ENCODE results near the gene KIF25.
"Not testable (repeated sequence)": the region's sequence is repeated elsewhere in the genome, so short reads cannot be mapped to it uniquely, and the experiment has no call there.

KIF25 gene

DNA sequence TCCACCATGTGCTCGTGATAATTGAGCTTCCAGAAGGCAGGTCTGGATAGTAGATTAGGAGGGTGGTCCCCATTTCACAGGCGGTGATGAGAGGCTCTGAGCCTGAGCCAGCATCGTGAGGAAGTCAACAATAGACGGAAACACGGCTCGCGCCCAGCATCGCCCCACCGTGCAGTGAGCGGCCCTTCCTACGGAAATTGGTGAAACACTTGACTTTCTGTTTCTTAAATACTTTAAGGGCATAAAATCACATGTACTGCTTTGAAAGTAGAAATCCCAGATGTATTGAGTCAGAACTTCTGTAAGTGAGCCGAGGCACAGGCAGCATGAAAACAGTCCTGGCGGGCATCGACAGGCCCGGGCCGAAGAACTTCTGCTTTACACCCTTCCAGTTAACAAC, 4.3 kb upstream of the KIF25 start:
- no peak overlapping the region for H3K4me3 ChIP-seq (ENCODE audit: low read depth, low read length)

DNA sequence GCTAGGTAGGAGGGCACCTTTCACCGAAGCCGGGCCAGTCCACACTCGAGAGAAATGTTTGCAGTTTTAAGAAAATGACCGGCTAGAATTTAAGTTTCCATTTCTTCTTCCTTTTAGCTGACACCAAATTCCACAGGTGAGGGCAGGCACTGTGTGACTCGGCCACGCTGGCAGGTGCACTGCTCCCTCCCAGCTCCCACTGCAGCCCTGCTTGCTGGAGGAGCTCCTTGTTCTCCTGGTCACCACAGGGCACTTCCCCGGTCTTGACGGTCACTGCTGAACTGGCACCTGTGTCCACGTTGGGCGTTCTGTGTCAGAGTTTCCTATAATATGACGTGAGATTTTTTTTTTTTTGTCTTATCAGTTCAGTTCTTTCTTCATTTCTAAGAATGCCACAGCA, 3.6 kb upstream of the KIF25 start:
- H3K4me3 ChIP-seq (ENCODE audit: low read depth, low read length), result no peak overlapping the region

DNA sequence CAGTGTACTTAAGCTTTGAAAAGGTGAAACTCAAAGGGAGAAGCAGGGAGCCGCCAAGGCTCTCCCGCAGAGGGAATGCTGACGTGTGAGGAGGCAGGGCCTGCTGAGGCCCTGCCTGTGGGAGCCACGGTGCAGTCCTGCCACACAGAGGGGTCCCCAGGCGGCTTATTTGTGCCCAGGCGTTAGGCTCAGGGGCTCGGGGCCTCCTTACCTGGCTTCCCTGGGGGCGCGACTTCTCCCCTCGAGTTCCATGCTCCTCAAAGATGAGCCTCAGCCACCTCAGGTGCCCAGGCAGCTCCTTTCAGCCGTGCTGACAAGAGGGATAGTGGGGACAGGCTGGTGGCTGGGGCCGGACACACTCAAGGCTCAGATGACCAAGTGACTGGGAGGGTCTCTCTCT, 2.2 kb upstream of the KIF25 start:
- H3K4me3 ChIP-seq (ENCODE audit: low read depth, low read length), result no peak overlapping the region

DNA sequence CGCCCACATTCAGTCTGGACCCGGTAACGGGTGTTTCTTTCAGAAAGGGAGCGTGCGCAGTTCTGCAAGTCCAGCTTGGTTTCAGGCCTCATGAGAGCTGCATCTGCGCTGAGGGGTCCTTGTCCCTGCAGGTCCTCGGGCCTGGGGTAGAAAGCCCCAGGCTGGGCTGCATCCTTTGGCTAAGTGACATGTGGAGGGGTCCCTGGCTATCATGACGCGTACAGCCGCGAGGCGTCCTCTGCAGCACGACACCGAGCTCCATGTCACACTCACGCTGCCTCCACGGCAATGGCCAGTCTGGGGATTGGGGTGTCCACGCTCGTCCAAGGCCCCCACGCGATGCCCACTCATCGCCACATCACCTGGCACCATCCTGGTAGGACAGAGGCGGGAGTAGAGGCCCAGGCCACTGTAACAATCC, 1.7 kb upstream of the KIF25 start:
- no peak overlapping the region for H3K4me3 ChIP-seq (ENCODE audit: low read depth, low read length)

DNA sequence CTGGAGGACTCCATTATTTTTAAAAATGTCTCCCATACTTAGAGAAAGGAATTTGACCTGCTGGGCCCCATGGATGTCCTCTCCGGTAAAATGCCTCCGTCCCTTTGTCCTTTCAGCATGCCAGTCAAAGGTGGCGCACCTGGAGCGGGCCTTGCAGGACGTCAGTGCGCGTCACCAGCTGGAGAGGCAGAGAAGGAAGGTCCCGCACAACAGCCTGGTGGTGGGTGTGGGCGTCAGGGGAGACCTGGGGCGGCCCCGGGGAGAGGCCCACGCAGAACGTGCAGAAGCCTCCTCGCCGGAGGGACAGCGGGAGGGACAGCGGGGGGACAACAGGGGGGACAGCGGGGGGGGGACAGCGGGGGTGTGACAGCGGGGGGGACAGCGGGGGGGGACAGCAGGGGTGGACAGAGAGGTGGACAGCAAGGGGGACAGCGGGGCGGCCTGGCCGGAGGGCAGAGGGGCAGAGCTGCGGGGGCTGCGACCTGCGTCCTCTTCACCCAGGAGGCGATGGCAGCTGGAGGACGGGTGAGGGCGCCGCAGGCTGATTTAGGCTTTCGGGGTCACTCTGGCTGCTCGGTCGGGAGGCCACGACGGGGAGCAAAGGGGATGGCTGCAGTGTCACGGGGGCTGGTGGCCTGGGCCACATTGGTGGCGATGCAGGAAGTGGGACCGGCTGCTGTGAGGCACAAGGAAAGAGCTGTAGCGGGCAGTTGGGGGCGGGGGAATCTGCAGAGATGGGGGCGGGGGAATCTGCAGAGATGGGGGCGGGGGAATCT, 859 bp upstream of the KIF25 start:
- no peak overlapping the region for H3K4me3 ChIP-seq (ENCODE audit: low read depth, low read length)

DNA sequence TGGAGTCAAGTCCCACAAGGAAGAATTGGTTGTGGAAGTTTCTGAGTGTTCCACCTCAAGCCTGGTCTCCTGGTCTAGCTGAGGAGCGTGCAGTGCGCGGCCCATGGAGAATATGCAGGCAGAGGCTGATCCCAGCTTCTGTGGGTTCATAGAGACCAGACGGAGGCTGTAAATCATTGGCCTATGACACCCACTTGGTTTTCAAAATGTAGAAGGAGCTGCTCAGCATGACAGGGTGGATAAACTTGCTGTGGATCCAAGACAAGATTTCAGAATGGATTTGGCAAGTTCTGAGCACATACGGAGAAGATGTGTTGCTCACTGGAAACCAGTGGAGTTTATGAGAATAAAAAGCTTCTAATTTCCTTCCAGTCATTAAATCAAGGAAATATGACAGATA, 744 bp downstream of the KIF25 start:
- H3K4me3 ChIP-seq (ENCODE audit: low read depth, low read length), result no peak overlapping the region

DNA sequence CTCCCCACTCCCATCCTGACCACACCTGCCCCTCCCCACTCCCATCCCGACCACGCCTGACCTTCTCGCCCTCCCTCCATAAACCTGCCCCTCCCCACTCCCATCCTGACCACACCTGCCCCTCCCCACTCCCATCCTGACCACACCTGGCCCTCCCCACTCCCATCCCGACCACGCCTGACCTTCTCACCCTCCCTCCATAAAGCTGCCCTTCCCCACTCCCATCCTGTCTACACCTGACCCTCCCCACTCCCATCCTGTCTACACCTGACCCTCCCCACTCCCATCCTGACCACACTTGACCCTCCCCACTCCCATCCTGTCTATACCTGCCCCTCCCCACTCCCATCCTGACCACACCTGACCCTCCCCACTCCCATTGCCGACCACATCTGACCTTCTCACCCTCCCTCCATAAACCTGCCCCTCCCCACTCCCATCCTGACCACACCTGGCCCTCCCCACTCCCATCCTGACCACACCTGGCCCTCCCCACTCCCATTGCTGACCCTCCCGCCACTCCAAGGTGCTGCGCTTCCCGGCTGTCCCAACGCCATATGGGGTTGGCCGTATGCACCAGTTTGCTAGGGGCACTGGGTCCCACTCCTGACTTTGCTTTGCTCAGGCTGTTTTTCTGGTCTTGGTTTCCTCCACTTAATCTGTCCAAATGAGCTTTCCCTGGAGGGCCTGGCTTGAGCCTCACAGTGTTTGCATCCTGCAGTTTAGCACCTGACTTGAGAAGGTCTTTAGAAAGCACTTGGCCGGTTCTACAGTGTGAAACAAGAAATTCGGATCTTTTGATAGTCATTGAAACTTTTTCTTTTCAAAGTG, 2.9 kb downstream of the KIF25 start:
- H3K4me3 ChIP-seq (ENCODE audit: low read depth, low read length), result no peak overlapping the region

DNA sequence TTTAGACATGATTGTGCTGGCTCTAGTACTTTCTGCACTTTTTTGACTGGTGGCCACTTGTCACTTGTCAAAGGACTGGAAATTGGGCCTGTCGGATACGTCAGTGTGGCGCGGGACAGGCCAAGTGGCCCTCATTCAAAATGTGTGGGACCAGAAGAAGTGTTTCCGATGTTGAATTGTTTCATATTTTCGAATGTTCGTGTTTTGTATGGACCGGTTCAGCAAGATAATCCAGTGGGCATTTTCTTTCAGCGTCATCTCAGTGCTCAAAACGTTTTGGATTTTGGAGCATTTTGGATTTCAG, 3.5 kb downstream of the KIF25 start:
- H3K4me3 ChIP-seq (ENCODE audit: low read depth, low read length), result no peak overlapping the region

DNA sequence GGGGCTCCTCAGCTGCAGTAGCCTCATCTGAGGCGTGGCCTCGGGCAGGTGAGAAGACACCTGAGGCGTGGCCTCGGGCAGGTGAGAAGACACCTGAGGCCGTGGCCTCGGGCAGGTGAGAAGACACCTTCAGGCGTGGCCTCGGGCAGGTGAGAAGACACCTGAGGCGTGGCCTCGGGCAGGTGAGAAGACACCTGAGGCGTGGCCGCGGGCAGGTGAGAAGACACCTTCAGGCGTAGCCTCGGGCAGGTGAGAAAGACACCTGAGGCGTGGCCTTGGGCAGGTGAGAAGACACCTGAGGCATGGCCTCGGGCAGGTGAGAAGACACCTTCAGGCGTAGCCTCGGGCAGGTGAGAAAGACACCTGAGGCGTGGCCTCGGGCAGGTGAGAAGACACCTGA, 4.0 kb downstream of the KIF25 start:
- not testable (repeated sequence) for H3K4me3 ChIP-seq (ENCODE audit: low read depth, low read length)

DNA sequence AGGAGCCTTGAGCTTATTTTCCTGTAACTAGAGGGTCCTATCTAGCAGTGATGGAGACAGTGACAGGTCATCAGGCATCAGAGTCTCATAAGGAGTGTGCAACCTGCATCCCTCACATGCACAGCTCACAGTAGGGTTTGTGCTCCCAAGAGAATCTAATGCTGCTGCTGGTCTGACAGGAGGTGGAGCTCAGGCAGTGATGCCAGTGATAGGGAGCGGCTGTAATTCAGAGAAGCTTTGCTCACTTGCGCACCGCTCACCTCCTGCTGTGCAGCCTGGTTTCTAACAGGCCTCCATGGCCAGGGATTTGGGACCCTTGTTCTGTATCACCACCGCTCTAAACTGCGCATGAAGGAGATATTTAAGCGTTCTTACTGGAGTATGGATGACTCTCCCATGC, 5.3 kb downstream of the KIF25 start:
- no peak overlapping the region for H3K4me3 ChIP-seq (ENCODE audit: low read depth, low read length)

DNA sequence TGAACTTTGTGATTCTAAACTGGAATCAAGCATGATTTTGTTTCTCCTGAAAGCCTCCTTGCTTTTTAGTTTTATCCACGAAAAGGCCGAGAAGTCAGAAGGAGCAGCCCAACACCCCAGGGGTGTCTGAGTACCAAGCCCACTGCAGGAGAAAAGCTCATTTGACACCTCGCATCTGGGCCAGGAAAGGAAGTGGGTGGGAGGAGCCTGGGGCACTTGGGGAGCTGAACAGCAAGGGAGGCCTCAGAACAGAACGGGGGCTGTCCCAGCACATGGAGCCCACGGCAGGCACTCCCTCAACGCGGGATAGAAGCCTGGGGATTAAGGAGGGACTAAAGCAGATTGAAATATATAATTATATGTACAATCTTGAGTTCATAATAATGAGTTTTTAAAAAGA, 6.6 kb downstream of the KIF25 start:
- no peak overlapping the region for H3K4me3 ChIP-seq (ENCODE audit: low read depth, low read length)

DNA sequence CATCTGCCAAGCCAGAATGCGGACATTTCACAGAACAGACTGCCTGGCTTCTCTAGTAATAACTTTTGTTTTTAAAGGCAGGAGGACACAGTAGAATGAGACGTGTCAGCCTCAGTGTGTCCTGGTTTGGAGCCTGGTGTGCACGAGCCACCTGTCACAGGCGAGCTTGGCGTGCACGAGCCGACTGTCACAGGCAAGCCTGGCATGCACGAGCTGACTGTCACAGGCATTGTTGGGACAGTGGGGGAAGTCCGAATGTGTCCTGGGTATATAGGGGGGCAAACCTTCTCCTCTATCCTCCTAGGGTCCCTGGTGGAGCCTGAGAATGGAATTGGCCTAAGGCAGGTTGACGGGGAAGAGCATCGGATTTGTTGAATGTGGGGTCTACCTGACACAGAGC, 7.5 kb downstream of the KIF25 start:
- no peak overlapping the region for H3K4me3 ChIP-seq (ENCODE audit: low read depth, low read length)

DNA sequence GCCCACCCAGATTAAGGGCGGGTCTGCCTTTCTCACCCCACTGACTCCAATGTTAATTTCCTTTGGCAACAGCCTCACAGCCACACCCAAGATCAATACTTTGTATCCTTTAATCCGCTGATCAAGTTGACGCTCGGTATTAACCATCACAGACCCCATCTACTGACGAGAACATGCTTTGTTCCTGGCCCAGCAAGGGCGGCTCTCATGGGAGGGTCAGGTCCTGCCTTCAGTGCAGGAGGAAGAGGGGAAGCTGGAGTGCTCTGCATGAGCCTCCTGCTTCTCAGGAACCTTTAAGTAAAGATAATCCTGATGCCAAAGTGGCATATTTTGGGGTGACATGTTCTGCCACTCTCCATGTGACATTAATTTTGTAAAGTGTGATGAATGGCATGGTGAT, 8.3 kb downstream of the KIF25 start:
- H3K4me3 ChIP-seq (ENCODE audit: low read depth, low read length), result no peak overlapping the region

DNA sequence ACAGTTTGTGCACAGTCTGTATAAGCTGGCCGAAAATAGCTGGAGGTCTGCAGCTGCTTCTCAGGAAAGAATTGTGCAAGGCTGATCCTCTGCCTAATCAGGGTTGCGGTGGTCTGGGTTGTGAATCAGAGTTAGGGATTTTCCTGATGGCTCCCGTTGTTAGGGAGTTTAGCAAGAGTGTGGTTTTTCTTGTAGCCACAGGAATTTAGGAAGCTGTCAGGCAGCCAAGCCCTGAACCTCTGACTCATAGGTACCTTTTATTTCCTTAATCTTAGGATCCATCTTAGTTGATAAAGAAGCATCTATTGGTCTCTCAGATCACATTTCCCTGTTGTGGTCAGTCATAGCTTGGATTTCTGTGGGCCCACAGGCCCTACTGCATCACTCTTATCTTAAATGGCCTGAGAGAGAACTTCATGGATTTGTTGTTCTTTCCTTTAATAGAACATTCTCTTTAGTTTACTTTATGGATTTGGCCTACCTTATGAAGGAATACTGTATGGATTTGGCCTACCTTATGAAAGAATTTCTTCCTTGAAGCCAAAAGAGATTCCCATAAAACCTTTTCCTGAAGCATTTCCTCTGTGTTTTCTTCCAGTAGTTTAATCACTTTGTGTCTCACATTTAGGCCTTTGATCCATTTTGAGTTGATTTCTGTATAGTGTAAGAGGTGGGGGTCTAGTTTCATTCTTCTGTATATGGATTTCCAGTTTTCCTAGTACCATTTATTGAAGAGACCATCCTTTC, 10.3 kb downstream of the KIF25 start:
- no peak overlapping the region for H3K4me3 ChIP-seq (ENCODE audit: low read depth, low read length)

DNA sequence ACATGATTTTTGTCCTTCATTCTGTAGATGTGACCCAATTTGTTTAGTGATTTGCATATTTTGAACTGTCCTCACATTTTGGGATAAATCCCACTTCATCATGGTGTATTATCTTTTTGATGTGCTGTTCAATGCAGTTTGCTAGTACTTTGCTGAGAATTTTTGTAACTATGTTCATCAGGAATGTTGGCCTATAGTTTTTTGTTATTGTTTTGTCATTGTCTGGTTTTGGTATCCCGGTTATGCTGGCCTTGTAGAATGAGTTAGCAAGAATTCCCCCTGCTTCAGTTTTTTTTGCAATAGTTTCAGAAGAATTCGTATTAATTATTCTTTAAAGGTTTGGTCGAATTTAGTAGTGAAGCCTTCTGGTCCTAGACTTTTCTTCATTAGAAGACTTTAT, 11.9 kb downstream of the KIF25 start:
- H3K4me3 ChIP-seq (ENCODE audit: low read depth, low read length), result no peak overlapping the region

DNA sequence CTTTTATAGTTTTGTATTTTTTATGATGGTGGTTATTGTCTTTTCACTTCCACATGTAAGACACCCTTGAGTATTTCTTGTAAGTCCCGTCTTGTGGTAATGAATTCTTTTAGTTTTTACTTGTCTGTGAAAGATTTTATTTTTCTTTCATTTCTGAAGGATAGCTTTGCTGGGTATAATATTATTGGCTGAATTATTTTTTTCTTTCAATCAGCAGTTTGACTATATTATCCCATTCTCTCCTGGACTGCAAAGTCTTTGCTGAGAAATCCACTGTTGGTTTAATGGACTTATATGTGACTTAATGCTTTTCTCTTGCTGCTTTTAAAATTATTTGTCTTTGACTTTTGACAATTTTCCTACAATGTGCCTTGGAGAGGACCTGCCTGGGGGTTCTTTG, 13.8 kb downstream of the KIF25 start:
- no peak overlapping the region for H3K4me3 ChIP-seq (ENCODE audit: low read depth, low read length)

DNA sequence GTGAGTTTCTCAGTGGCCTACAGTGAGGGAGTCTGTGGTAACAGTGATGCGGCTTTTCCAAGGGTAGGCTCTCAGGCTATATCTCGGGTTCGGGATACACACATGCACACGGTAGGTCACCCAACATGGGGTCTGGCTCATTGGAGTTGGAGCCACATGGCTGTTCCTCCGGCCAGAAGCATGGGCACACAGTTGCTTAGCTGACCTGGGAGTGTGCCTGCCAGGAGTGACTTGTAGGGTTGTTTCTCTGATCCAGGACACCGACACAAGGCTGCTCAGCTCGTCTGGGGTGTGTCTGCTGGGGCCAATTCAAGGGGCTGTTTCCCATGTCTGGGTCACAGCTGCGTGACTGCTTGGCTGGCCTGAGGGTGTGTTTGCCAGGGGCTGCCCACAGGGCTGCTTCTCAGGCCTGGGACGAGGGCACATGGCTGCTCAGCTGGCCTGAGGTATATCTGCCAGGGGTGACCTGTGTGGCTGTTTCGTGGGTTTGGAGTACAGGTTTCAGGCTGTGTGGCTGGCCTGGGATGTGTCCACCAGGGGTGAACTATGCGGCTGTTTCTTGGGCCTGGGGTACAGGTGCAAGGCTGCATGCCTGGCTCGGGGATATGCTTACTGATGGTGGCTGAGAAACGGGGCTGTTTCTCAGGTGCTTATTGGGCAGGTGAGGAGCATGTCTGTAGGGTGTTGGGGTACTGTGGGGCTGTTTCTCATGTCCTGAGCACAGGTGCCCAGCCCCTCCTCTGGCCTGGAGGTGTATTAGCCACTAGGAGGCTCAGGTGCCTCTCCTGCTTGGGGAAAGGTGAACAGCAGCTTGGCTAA, 15.2 kb downstream of the KIF25 start:
- no peak overlapping the region for H3K4me3 ChIP-seq (ENCODE audit: low read depth, low read length)

DNA sequence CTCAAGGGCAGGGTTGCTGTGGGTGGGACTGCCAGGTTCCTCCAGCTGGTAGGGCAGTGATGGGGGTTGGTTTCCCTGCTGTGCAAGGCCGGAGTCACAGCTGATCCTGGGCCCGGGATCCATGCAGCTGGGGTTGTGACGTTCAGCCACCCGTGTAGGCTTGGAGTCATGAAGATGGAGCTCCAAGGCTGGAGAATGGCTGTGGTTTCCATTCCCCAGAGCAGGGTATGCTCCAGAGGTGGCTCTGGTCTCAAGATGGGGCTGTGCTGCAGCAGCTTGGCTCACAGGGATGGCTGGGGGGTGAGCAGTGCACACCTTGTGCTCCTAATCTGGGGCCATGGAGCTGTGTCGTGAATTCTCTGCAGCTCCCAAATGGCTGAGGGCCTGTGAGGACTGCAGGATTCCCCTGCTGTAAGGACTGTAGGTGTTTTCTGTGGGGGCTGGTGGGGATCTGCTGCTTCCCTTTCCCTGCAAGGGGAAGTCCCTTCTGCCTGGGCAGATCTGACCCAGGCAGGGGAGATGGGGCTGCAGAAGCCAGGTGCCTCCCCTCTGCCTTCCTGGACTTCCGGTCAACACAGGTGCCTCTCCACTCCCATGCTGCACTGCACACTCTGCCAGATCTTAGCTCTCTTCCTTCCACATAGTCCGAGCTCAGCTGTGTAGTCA, 15.9 kb downstream of the KIF25 start:
- no peak overlapping the region for H3K4me3 ChIP-seq (ENCODE audit: low read depth, low read length)

DNA sequence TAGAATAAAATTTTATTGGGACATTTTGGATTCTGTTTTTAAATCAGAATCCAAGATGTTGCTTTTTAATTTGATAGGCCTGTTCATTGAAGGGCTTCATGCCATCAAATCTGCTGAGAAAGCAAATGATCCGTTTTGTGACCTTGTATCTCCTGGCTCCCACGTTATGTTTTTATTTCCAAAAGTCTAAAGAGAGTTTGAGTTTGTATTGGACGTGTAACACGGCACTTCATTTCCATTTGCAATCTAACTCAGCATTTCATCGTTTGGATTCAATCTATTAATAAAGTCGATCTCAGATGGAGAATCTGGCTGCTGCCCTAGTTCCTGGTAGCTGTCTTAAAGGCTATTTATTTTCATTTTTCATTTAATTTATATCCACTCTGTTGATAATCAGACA, 17.0 kb downstream of the KIF25 start:
- H3K4me3 ChIP-seq (ENCODE audit: low read depth, low read length), result no peak overlapping the region

DNA sequence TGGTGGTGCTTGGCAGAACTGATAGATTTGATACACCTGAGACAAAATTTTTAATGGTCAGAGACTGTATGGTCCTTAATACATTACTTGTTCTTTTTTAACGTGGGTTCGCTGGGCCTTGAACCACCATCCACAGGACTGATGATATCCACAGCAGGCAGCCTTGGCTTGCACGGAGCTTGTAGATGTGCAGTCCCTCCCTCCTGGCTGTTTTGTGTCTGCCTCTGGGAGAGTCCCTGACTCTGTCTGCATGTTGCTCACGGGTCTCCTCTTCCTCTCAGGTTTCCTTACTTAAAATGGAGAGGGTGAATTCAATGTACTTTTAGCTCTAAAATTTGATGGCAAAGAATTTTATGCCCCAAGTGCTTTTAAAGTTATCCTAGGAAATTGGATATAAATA, 17.5 kb downstream of the KIF25 start:
- no peak overlapping the region for H3K4me3 ChIP-seq (ENCODE audit: low read depth, low read length)
